Stimulated activated memory B cell treated with anti-CD40 and anti-IgM and Interleukin-4, amounts not matched to agents 10 μg/mL and 1 μg/mL and 100 μg/mL, for 72 hours (primary cell): Measurements from ENCODE around the gene RYK.

Experiments
- ATAC-seq: fragments of 150-1000 bp; cut with Tn5 transposase; 2 replicates; pipeline ENCODE4 v1.10.0; 2021
- H3K27ac Mint-ChIP-seq: one replicate; pipeline ENCODE4 v1.8.0; 2022; ENCODE audit warnings: mild to moderate bottlenecking, mixed read lengths
- H3K27me3 Mint-ChIP-seq: one replicate; pipeline ENCODE4 v1.8.0; 2022; ENCODE audit warnings: mixed read lengths
- H3K36me3 Mint-ChIP-seq: one replicate; pipeline ENCODE4 v1.8.0; 2022; ENCODE audit warnings: mixed read lengths
- H3K4me1 Mint-ChIP-seq: one replicate; pipeline ENCODE4 v1.8.0; 2022; ENCODE audit warnings: mixed read lengths
- H3K4me3 Mint-ChIP-seq: one replicate; pipeline ENCODE4 v1.8.0; 2022; ENCODE audit warnings: mild to moderate bottlenecking, moderate library complexity, mixed read lengths
- H3K9me3 Mint-ChIP-seq: one replicate; pipeline ENCODE4 v1.8.0; 2022; ENCODE audit warnings: mixed read lengths

RYK gene

DNA sequence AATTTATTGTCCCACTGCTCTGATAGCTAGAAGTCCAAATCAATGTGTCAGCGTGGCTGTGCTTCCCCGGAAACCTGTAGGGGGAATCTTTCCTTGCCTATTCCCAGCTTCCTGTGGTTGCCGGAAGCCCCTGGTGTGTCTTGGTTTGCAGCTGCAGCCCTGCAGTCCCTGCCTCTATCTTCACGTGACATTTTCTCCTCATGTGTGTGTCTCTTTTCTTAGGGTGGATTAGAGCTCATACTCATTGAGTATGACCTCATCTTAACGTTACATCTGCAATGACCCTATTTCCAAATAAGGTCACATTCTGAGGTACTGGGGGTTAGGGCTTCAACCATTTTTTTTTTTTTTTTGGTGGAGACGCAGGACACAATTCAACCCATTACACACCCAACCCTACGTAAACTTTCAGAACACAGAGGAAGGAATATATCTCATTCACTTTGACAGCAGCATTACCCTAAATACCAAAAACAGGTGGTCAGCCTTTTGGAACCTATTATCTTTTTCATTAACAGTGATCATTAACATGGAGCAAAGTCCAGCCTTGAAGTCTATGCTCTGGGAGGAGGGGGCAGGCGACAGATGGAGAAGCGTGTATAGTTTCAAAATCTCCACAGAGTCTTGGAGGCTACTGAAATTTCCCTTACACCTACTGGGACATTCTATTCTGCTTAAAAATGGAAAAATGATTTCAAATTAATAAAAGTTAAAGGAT is 88.6 kb downstream of the RYK start:
- no peaks in the 10 kb centered on the region for H3K27me3 Mint-ChIP-seq
- ATAC-seq, result no peak
- peaks cover 65% of the 10 kb centered on the region for H3K36me3 Mint-ChIP-seq
- no peaks in the 10 kb centered on the region for H3K9me3 Mint-ChIP-seq
- H3K27ac Mint-ChIP-seq, result no peak overlapping the region
- H3K4me3 Mint-ChIP-seq, result no peak overlapping the region
- no peaks in the 10 kb centered on the region for H3K4me1 Mint-ChIP-seq

DNA sequence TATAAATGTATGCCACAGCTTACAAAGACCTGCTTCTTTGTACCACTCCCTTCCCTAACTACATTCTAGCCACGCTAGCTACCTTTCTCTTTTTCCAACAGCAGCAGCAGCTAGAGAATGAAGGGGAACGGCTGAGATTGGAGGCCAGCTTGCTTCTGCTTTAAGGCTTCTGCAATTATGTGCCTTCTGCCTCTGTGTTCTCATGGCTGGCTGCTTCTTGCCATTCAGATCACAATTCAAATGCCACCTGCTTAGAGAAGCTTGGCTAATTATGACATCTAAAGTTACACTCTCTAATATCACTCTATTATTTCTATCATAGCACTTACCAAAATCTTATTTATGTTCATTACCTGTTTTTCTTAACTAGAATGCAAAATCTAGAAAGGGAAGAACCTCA is 95.2 kb downstream of the RYK start:
- ATAC-seq, result no peak
- no peaks in the 10 kb centered on the region for H3K27me3 Mint-ChIP-seq
- no peaks in the 10 kb centered on the region for H3K9me3 Mint-ChIP-seq
- H3K4me3 Mint-ChIP-seq, result no peak overlapping the region
- no peak overlapping the region for H3K27ac Mint-ChIP-seq
- peaks cover 61% of the 10 kb centered on the region for H3K36me3 Mint-ChIP-seq
- H3K4me1 Mint-ChIP-seq, result no peaks in the 10 kb centered on the region

DNA sequence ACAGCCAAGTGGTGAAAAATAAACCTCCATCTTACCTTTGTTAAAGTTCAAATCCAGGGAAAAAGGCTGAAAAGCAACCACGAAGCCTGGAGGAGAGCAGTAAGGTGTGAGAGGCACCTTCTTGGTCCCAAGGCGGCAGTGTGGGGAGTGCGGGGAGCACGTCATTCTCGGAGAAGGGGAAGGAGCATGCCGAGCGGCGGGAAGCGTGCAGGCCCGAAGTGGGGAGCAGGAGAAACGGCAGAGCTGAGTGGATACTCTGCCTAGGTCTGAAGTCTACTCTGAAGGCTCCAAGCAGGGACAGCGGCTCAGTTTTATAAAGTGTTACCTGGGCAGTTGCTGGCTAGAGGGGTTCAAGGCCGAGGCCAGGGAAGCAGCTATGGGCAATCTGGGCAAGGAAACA is 96.9 kb downstream of the RYK start:
- no peak for ATAC-seq
- no peaks in the 10 kb centered on the region for H3K4me1 Mint-ChIP-seq
- no peaks in the 10 kb centered on the region for H3K27me3 Mint-ChIP-seq
- no peak overlapping the region for H3K27ac Mint-ChIP-seq
- H3K4me3 Mint-ChIP-seq, result no peak overlapping the region
- H3K36me3 Mint-ChIP-seq, result peaks cover 55% of the 10 kb centered on the region
- H3K9me3 Mint-ChIP-seq, result no peaks in the 10 kb centered on the region

DNA sequence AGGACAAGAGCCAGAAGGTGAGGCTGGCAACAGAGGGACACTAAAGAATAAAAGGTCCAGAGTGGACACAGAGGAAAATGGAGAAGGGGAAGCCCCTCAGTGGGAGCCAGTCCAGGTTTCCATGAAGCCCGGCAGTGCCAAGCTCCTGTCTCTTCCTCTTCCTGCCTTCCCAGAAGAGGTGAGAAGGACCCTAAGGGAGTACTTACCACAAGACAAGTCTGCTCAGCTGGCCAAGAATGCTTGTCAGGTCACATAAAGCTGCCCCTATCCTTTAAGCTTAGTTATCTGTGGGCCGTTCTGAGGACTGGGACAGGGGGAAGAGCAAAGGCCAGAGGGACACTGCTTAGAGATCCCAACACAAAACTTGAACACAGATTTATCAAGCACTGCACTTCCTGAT is 100.2 kb downstream of the RYK start:
- no peak for ATAC-seq
- peaks cover 42% of the 10 kb centered on the region for H3K36me3 Mint-ChIP-seq

DNA sequence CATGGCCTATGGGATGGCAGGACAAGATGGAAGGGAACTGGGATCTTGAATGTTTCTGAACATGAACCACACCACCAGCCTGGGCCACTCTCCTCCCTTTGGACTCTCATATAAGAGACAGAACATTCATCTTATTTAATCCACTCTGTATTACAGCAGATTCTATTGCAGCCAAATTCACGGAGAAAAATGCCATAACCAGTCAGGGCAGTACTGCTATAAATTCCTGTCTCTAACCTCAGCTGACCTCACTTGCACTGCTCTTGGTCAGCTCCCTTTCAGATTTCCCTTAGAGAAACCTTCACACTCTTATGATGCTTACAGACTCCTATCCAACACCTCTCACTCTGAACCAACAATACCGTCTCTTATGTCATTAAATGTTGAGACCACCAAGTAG is 101.4 kb downstream of the RYK start:
- Mint-ChIP-seq H3K9me3 (no peaks in the 10 kb centered on the region), H3K27me3 (no peaks in the 10 kb centered on the region), H3K4me1 (peaks cover 13% of the 10 kb centered on the region), H3K4me3 (no peak overlapping the region), H3K36me3 (peaks cover 30% of the 10 kb centered on the region), H3K27ac (no peak overlapping the region)
- no peak for ATAC-seq

More for the DNA sequence above, 100.2 kb downstream of the RYK start:
- H3K4me1 Mint-ChIP-seq, result peaks cover under 1% of the 10 kb centered on the region
- H3K27me3 Mint-ChIP-seq, result no peaks in the 10 kb centered on the region
- no peak overlapping the region for H3K4me3 Mint-ChIP-seq
- no peaks in the 10 kb centered on the region for H3K9me3 Mint-ChIP-seq
- H3K27ac Mint-ChIP-seq, result no peak overlapping the region

DNA sequence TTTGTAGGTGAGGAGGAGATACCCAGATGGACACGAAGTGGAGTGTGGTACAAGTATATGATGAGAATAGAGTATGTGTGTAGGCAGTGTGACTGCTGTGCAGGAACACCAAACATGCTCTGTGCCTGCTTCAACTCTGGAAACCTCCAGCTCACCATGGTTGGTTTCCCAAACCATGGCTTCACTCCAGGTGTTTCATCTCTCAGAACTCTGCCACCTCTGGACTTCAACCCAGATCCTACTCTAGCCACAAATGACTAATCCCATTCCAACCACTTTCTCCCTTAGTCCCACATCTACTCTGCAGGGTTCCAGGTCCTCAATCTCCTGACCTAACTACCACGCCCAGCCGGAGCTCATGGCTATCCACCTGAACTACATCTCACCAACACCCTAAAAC is 102.1 kb downstream of the RYK start:
- peaks cover 22% of the 10 kb centered on the region for H3K36me3 Mint-ChIP-seq
- no peaks in the 10 kb centered on the region for H3K9me3 Mint-ChIP-seq
- no peak overlapping the region for H3K4me3 Mint-ChIP-seq
- H3K27ac Mint-ChIP-seq, result no peak overlapping the region
- peaks cover 13% of the 10 kb centered on the region for H3K4me1 Mint-ChIP-seq
- ATAC-seq, result no peak
- no peaks in the 10 kb centered on the region for H3K27me3 Mint-ChIP-seq

DNA sequence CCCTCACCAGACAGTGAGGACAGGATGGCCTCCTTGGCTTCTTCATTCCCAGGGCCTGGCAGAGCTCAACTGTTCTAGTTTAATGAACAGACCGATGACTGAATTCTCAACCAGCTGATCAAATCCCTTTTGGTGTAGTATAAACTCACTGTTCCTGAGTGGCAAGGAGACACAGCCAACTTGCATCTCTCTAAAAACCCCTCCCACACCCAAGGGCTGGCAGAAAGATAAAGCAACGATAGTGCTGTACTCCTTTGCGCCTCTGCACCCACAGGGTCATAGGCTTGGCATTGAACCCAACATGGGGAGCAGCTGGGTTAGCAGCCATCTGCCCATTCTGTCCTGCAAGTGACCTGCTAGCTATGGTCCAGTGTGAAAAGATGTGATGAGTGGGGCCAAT is 103.2 kb downstream of the RYK start:
- ATAC-seq, result no peak
- Mint-ChIP-seq H3K36me3 (peaks cover 17% of the 10 kb centered on the region), H3K9me3 (no peaks in the 10 kb centered on the region), H3K4me1 (peaks cover 13% of the 10 kb centered on the region), H3K4me3 (no peak overlapping the region), H3K27ac (no peak overlapping the region), H3K27me3 (no peaks in the 10 kb centered on the region)

DNA sequence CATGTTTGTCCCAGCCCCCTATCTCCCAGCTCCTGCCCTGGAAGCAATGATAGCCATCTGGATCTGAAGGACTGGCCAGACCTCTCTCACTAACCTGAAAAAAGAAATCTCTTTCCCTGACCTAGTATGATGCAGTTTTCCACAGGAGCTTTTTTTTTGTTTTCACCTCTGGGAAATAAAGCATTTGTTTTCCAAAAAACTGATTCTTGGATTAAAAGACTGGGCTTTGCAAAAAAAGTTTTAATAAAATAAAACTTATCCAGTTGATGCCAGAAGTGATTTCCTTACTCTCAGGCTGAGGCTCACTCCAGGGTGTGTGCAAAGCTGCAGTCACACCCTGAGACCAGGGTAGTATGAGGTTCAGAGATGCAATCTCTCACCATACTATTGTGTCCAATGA is 104.0 kb downstream of the RYK start:
- no peak overlapping the region for H3K4me3 Mint-ChIP-seq
- H3K36me3 Mint-ChIP-seq, result peaks cover 21% of the 10 kb centered on the region
- peak; percentile 34 for ATAC-seq
- H3K27me3 Mint-ChIP-seq, result no peaks in the 10 kb centered on the region
- H3K27ac Mint-ChIP-seq, result no peak overlapping the region
- peaks cover 3% of the 10 kb centered on the region for H3K9me3 Mint-ChIP-seq
- H3K4me1 Mint-ChIP-seq, result peaks cover 13% of the 10 kb centered on the region

DNA sequence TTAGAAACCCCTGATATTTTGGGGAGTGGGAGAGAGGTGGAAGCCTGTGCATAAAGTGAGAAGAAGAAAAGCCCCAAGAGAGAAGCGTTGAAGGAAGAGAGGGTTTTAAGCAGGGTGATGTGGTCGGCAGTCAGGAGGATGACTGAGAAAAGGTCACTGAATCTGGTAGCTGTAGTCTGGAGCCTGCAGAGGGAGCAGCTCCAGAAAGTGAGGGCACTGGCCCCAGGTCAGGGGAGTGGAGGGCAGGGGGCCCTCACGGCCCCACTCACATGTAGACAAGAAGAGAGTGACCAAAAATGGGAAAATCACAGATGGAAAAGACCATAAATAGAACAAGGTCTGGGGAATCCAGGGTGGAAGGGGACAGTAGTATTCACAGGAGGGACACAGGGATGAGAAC is 105.5 kb downstream of the RYK start:
- no peaks in the 10 kb centered on the region for H3K27me3 Mint-ChIP-seq
- peaks cover 13% of the 10 kb centered on the region for H3K4me1 Mint-ChIP-seq
- H3K4me3 Mint-ChIP-seq, result no peak overlapping the region
- ATAC-seq, result peak; percentile 52
- peaks cover 10% of the 10 kb centered on the region for H3K9me3 Mint-ChIP-seq
- H3K36me3 Mint-ChIP-seq, result peaks cover 32% of the 10 kb centered on the region
- no peak overlapping the region for H3K27ac Mint-ChIP-seq

DNA sequence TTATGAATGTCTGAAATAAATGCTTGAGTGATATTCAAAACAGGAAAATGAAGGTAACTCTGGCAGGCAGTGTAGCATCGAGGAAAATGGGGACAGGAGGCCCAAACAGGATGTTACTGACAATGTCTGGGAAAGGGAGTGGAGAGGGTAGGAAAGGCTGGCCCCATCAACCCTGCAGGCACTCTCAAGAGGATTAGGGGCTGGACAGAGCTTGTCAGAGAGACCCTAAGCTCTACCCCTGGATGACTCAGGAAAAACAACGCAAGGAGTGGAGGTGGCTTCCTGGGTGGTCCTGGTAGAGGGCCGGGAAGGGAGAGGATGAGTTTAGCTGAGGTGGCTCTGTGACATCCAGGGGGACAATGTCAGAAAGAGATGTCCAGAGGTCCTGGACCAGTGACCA is 106.0 kb downstream of the RYK start:
- Mint-ChIP-seq H3K27ac (no peak overlapping the region), H3K4me1 (peaks cover 13% of the 10 kb centered on the region), H3K9me3 (peaks cover 10% of the 10 kb centered on the region), H3K4me3 (no peak overlapping the region), H3K27me3 (no peaks in the 10 kb centered on the region), H3K36me3 (peaks cover 31% of the 10 kb centered on the region)
- ATAC-seq, result no peak

DNA sequence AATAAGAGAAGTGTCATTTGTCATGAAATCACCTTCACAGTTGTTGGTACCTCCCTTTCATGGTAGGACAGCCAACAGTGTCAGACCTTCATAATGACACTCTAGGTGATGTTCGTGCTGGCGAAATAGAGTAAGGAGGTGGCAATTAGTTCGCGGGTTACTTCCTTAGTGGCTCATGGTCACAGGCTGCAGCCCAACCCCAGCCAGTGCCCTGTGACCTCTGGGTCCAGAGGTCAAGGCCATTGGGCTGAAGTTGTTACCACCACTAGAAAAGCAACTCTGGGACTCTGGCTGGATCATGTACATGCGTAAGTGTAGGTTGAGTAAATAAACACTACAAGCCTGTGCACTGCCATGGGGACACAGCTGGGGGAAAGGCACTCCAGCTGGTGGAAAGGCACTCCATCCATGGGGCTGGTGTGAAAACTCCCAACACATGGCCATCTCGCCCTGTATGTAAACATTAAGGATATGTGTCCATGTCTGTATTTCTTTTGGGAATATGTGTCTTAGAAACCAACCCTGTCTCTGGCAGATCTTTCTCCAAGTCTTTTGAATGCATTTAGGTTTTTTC is 106.7 kb downstream of the RYK start:
- Mint-ChIP-seq H3K4me1 (peaks cover 13% of the 10 kb centered on the region), H3K27me3 (no peaks in the 10 kb centered on the region), H3K4me3 (no peak overlapping the region), H3K36me3 (peaks cover 29% of the 10 kb centered on the region), H3K9me3 (peaks cover 12% of the 10 kb centered on the region), H3K27ac (no peak overlapping the region)
- ATAC-seq, result no peak

DNA sequence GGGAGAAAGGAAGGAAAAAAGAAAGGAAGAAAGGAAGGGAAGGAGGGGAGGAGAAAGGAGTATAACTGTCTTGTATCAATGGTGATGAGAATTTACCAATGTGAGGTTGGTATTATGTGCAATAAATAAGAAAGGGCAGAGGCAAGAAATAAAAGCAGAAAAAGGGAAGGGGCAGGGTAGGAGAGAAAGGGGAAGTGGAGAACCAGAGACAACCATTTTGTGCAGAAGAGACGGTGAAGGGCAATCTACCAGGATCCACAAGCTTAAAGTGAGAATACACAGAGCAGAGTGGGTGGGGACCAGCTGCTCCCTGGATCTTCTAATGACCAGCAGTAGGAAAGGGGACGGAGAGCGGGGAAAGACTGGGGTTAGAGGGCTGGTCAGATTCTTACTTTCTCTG is 114.1 kb downstream of the RYK start:
- Mint-ChIP-seq H3K9me3 (peaks cover 23% of the 10 kb centered on the region), H3K4me3 (no peak overlapping the region), H3K36me3 (peaks cover 37% of the 10 kb centered on the region), H3K27ac (no peak overlapping the region), H3K4me1 (peaks cover 6% of the 10 kb centered on the region), H3K27me3 (no peaks in the 10 kb centered on the region)
- no peak for ATAC-seq

DNA sequence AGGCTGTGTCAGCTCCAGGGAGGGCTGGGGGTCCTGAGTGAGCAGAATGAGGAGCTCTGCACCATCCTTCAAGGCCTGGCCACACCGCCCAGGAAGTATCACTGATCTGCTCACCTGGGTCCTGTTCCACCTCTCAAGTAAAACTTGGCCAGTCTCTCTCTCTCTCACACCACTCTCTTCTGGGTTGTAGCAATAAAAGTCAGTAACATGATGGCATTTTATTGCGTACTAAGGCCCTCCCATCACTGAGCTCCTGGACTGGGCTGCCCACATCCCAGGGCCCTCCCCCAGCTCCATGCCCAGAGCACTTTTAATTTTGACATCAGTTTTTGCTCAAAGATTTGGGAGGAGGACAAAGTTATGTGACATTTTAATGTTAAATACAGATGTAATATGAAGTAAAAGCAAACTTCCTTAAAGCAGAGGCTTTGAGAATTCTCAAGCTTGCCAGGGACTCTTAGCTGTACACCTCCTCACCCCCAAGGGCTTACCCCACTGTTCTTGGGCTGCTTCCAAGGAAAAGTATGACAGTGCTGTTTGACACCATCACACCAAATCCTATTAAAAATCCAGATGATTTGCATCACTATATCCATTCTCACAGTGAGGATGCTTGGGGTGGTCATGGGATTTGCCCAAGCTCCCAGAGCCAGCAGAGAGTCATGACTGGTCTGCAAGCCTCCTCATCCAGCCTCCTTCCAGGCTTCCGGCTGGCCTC is 115.8 kb downstream of the RYK start:
- no peak for ATAC-seq
- peaks cover 6% of the 10 kb centered on the region for H3K4me1 Mint-ChIP-seq
- no peaks in the 10 kb centered on the region for H3K27me3 Mint-ChIP-seq
- no peak overlapping the region for H3K27ac Mint-ChIP-seq
- peaks cover 23% of the 10 kb centered on the region for H3K9me3 Mint-ChIP-seq
- no peak overlapping the region for H3K4me3 Mint-ChIP-seq
- peaks cover 34% of the 10 kb centered on the region for H3K36me3 Mint-ChIP-seq

DNA sequence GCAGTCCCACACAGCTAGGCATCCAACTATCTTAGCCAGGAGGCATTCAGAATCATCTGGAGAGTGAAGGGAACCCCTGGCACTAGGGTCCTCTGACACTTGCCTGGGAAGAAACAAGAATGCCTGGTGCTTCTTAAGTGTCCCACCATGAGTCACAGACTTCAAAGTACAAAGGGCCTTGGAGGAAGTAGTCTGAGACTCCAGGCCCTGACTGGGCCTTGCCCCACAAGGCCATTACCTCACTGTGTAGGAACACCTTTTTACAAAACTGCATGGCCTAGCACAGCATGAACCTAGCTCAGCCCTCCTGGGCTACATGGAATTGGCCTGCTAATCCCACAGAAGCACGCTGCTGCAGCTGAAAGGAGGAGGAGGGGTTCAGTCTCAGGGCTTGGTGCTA is 116.4 kb downstream of the RYK start:
- Mint-ChIP-seq H3K36me3 (peaks cover 33% of the 10 kb centered on the region), H3K4me1 (peaks cover 6% of the 10 kb centered on the region), H3K27ac (no peak overlapping the region), H3K27me3 (no peaks in the 10 kb centered on the region), H3K4me3 (no peak overlapping the region), H3K9me3 (peaks cover 23% of the 10 kb centered on the region)
- ATAC-seq, result no peak

DNA sequence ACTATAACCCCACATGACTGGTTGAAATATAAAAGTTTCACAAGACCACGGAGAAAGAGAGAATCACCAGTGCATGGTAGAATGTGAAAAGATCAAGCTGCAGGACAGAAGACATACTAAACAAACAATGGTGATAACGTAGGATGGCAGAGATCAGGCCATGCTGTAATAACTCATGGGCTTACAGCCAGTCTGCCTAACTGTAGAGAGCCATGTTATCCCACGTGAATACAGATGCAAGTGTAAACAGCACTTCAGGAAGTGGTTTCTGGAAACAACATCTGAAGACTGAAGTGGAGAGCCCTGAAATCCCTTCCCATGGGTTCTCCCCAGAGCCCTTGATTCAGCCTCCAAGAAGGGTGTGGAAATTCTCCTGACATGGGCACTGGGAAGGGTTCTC is 117.7 kb downstream of the RYK start:
- peaks cover 28% of the 10 kb centered on the region for H3K36me3 Mint-ChIP-seq
- H3K9me3 Mint-ChIP-seq, result peaks cover 17% of the 10 kb centered on the region
- H3K4me1 Mint-ChIP-seq, result peaks cover 6% of the 10 kb centered on the region
- H3K27me3 Mint-ChIP-seq, result no peaks in the 10 kb centered on the region
- no peak overlapping the region for H3K4me3 Mint-ChIP-seq
- ATAC-seq, result no peak
- no peak overlapping the region for H3K27ac Mint-ChIP-seq

DNA sequence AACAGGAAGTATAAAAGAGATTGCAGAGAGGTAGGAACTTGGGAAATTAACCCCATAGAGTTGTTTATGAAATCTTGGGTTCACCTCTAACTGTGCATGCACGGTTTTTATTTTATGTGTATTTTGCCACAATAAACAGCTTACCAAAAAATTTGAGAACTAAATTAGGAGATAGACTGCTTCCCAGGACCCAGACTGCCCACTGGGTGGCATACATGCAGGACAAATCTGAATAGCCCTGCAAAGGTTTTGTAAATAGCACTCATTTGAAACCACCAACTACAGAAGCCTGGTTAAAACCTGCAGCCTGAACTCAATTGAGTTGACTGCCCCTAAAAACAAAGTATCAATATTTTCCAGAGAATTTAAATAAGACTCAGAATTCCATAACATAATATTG is 124.5 kb downstream of the RYK start:
- H3K27ac Mint-ChIP-seq, result no peak overlapping the region
- peaks cover 30% of the 10 kb centered on the region for H3K36me3 Mint-ChIP-seq
- ATAC-seq, result no peak
- no peaks in the 10 kb centered on the region for H3K27me3 Mint-ChIP-seq
- no peaks in the 10 kb centered on the region for H3K4me1 Mint-ChIP-seq
- no peak overlapping the region for H3K4me3 Mint-ChIP-seq
- H3K9me3 Mint-ChIP-seq, result peaks cover 21% of the 10 kb centered on the region
